ENCODE results near the gene SGMS1.
"Not testable (repeated sequence)": the region's sequence is repeated elsewhere in the genome, so short reads cannot be mapped to it uniquely, and the experiment has no call there.

Gene SGMS1

DNA sequence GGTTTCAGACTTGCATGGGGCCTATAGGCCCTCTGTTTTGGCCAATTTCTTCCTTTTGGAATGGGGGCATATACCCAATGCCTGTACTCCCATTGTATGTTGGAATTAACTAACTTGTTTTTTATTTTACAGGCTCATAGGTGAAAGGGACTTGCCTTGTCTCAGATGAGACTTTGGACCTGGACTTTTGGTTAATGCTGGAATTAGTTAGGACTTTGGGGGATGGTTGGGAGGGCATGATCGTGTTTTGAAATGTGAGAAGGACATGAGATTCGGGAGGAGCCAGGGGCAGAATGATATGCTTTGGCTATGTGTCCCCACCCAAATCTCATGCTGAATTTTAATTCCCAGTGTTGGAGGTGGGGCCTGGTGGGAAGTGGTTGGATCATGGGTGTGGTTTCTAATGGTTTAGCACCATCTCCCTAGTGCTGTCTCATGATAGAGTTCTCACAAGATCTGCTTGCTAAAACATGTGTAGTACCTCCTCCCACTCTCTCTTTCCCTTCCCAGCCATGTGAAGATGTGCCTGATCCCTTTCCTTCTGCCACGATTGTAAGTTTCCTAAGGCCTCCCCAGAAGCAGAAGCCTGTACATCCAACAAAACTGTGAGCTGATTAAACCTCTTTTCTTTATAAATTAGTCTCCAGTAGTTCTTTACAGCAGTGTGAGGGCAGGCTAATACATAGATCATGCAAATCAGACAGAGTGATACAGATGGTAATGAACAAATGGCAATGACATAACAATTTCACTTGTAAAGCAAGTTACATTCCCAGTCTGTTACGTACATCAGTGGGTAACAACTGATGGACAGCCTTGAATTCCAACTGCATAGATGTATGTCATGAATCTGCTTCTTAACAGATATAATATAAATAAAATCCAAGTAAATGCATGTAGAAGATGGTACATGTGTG lies 146.2 kb downstream of the SGMS1 start:
- DNase-seq (ENCODE audit: extremely low read depth in 1 of 2, low read depth in 1 of 2) = no peak

- DNase-seq (ENCODE audit: extremely low read depth in 1 of 2, low read depth in 1 of 2) = no peak
Observed at GRCh38 chr10:50473756-50474155, 150.0 kb downstream of the SGMS1 start.

DNA sequence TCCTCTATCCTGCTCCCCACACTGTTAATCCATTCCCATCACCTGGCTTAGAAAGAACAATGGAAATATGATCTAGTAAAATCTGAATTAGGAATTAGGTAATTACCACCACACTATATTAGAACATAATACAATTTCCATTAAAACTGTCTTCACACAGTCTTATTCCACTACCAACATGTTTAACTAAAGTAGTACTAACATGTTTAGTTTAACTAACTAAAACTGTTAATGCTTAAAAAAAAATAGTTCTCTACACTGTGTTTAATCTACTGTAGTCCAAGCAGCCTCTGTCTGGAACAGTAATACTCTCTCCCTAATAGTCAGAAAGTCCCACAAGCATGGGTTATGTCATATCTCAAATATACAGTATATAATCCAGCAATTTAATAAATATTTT lies 150.8 kb downstream of the SGMS1 start:
- DNase-seq (ENCODE audit: extremely low read depth in 1 of 2, low read depth in 1 of 2) = no peak

DNA sequence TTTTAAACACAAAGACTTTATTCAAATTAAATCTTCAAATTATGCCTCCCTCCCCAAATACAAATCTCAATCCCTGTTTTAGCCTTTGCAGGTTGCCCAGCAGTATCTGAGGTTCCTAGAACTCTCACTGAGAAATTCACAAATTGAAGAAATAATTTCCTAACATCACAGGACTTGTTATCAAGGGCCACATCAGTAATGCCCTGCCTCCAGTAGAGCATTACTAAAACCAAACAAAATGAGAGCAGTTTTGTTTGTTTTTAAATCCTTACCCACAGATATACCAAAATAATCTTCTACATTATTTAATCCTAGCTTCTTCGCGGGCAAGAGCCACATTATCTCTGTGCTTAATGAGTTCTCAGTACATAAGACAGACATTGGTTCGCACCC lies 152.2 kb downstream of the SGMS1 start:
- DNase-seq (ENCODE audit: extremely low read depth in 1 of 2, low read depth in 1 of 2) = no peak

GRCh38 chr10:50470798-50471582 lies 152.8 kb downstream of the SGMS1 start:
- DNase-seq (ENCODE audit: extremely low read depth in 1 of 2, low read depth in 1 of 2) = no peak

DNA sequence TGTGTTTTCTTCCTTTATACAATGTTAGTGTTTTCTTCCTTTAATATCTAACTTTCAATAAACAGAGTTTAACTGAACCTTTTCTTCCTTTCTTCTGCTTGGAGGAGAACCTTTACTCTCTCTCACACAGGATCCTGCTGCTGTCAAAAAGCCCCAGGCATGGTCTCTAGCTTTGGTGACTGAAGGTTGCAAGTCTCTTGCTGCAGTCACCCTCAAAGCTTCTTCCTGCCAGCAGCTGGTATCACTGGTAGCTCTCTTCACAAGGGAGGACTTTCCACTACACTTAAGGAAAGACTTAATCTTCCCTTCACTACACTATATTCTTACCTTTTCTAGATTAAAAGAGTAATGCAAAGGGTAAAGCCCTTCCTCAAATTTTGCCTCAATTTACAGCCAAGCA lies 153.4 kb downstream of the SGMS1 start:
- DNase-seq (ENCODE audit: extremely low read depth in 1 of 2, low read depth in 1 of 2) = no peak

GRCh38 chr10:50469778-50470193 lies 154.0 kb downstream of the SGMS1 start:
- DNase-seq (ENCODE audit: extremely low read depth in 1 of 2, low read depth in 1 of 2) = no peak

DNA sequence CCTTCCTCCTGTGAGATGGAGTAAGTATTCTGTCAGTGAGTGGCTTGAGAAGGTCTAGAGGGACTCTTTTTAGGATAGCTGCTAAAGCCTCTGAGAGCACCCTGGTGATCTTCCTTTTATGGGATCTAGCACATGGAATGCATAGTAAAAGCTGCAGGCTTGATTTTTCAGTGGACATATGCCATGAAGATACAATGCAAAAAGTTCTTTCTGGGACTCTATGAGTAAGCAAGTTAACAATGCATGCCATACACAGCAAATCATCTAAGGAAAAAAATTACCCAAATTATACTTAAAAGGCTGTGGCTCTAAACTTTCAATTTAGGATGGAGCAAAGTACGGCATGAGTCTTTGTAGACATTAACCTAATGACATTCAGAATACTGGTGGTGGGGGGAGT lies 154.5 kb downstream of the SGMS1 start:
- no peak for DNase-seq (ENCODE audit: extremely low read depth in 1 of 2, low read depth in 1 of 2)

DNA sequence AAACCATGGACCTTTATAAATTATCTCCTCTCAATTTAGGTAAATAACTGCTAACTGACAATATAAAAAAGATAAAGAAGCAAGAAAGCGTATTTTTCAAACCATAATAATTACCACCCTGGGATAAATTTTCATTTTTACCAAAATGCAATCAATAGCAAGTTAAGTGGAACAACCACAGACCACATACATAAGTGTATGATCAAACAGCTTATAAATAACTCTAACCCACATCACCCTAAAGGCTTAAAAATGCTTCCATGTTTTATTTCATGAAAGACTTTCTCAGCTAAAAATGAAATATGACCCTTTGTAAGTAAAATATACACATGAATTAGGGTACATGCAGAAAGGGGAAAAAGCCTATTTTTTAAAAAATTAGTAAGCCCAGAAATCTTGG lies 156.5 kb downstream of the SGMS1 start:
- no peak for DNase-seq (ENCODE audit: extremely low read depth in 1 of 2, low read depth in 1 of 2)

- DNase-seq (ENCODE audit: extremely low read depth in 1 of 2, low read depth in 1 of 2) = no peak
Observed at GRCh38 chr10:50464004-50464409, 159.7 kb downstream of the SGMS1 start.

DNA sequence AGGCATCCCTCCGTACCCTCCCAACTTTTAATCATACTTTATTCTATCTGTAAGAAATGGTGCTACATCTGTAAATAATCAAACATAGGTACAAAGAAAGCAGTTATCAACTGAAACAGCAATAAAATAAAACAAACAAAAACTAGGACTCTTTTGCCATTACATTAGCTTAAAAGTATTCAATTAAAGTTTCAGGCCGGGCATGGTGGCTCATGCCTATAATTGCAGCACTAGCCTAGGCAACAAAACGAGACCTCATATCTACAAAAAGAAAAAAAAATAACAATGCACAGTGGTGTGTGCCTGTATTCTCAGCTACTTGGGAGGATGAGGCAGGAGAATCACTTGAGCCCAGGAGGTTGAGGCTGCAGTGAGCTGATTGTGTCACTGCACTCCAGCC lies 161.9 kb downstream of the SGMS1 start:
- no peak for DNase-seq (ENCODE audit: extremely low read depth in 1 of 2, low read depth in 1 of 2)

DNA sequence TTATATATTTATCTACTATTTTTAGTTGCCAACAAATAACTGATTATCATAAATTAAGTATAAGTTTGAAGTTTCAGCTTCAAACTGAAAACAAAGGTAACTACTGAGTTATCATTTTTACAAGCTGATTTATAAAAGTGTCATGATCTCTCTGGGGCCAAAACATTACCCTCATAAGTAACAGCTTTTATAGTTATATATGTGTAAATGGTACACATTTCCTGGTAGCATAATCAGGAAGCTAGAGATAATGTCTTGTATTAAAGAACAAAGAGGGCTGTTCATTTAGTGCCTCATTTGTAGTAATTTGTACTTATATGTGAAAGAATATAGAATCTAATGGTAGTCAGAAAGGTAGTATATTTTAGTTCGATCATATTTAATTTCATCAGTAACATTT lies 162.6 kb downstream of the SGMS1 start:
- DNase-seq (ENCODE audit: extremely low read depth in 1 of 2, low read depth in 1 of 2) = no peak

- no peak for DNase-seq (ENCODE audit: extremely low read depth in 1 of 2, low read depth in 1 of 2)
Observed at GRCh38 chr10:50456719-50457118, 167.0 kb downstream of the SGMS1 start.

- no peak for DNase-seq (ENCODE audit: extremely low read depth in 1 of 2, low read depth in 1 of 2)
Observed at GRCh38 chr10:50453940-50454339, 169.8 kb downstream of the SGMS1 start.

- no peak for DNase-seq (ENCODE audit: extremely low read depth in 1 of 2, low read depth in 1 of 2)
Observed at GRCh38 chr10:50452603-50453002, 171.2 kb downstream of the SGMS1 start.

DNA sequence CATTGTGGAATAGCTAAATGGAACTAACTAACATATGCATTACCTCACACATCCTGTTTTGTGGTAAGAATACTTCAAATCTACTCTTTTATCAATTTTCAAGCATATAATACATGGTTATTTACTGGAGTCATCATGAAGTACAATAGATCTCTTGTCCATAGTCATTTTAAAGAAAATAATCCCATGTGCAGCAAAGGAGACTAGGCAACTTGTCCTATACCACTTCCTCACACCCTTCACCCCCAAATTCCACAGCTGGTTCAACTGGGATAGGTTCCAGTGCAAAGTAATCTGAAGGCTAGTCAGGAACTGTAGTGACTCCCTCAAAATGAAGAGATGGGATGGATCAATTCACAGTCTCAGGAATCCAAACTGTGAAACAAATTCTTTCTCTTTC lies 176.1 kb downstream of the SGMS1 start:
- no peak for DNase-seq (ENCODE audit: extremely low read depth in 1 of 2, low read depth in 1 of 2)

DNA sequence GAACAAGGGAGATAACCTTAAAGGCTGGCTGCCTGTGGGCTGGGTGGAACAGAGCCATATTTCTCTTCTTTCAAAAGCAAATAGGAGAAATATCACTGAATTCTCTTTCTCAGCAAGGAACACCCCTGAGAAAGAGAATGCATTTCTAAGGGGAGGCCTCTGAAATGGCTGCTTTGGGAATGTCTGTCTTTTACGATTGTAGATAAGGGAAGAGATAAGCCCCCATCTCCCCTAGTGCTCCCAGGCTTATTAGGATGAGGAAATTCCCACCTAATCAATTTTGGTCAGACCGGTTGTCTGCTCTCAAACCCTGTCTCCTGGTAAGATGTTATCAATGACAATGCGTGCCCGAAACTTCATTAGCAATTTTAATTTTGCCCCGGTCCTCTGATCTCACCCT lies 178.0 kb downstream of the SGMS1 start:
- DNase-seq (ENCODE audit: extremely low read depth in 1 of 2, low read depth in 1 of 2) = not testable (repeated sequence)

DNA sequence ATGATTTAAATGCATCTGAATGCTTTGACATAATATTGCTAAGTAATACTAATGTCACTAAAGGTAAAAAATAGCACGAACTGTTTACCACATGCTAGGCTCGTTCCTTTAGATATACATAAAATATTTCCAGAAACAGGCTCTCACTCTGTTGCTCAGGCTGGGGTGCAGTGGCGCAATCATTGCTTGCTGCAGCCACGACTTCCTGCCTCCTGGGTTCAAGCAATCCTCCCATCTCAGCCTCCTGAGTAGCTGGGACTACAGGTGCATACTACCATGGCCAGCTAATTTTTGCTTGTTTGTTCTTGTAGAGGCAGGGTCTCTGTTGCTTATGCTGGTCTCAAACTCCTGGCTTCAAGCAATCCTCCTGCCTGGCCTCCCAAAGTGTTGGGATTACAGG lies 183.3 kb downstream of the SGMS1 start:
- DNase-seq (ENCODE audit: extremely low read depth in 1 of 2, low read depth in 1 of 2) = no peak

- no peak for DNase-seq (ENCODE audit: extremely low read depth in 1 of 2, low read depth in 1 of 2)
Observed at GRCh38 chr10:50439806-50440205, 183.9 kb downstream of the SGMS1 start.

DNA sequence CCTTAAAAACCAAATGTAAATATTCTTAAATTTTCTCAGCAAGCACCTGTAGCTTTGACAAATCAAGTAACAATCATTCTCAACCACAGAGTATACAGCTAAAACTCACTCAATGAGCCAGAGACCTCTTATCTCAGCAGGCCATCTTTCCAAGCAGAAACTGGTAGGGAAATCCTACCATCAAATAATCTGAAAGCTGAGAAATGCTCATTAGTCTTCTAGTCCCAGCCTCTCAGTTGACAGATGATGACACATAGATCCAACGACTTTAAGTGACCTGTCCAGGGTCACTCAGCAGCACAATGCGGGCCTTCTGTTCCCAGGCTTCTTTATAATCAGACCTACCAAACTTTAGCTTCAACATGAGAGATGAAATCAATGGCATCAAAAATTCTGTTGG lies 184.6 kb downstream of the SGMS1 start:
- no peak for DNase-seq (ENCODE audit: extremely low read depth in 1 of 2, low read depth in 1 of 2)

DNA sequence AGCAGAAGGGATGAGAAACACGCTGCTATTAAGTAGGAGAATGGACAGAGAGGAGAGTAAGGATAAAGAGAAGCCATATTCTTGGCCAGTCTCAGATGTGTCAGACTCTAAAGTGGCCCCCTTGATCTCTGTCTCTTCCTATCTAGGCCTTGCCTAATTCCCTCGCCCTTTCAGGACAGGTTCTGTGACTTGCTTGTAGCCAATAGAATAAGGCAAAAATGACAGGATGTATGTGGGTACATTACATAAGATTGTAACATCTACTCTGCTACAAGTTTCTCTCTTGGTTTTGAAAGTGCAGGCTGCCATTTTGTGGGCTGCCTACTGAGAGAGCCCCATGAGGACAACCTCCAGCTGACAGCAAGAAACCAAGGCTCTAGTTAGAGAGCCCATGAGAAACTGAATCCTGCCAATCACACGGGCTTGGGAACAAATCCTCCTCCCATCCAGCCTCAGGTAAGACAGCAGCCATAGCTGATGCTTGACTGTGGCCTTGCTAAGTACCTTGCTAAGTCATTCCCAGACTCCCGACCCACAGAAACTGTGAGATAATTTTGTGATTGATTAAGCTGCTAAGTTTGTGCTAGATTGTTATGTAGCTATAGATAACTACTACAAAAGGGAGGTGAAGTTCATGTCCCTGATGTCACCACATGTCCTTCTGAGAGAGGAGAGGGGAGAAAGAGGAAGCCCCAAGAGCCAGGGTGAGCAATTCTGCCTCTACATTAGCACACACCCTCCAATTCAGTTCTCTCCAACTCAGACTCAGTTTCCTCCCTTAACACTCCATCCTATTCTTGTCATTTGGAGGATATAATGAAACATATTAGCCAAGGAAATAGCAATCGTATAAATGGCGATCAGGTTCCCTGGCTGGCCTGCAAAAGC lies 185.5 kb downstream of the SGMS1 start:
- DNase-seq (ENCODE audit: extremely low read depth in 1 of 2, low read depth in 1 of 2) = no peak
